ENCODE data around the gene IDUA. TPM values are rescaled to one million over a fixed set of nuclear protein-coding genes. Genes with fewer than 3 reads are reported as not detected.

IDUA gene
- total and polyA plus RNA-seq, 10 of the 15 experiments (the other 5 are each of a cell fraction or from before 2014, with no cell fraction given): 0.05 to 7.6 (median 1.4) TPM; not detected in 1

GRCh38 chr4:1040344-1041146 lies 53.7 kb downstream of the IDUA start:
- Histone ChIP-seq H3K4me2 (ENCODE audit: control insufficient read depth, insufficient read depth) (no peak overlapping the region), H3K27me3 (replicated peaks in 1 of 2; ENCODE audit: control insufficient read depth in 2 of 2, insufficient read depth in 2 of 2, low read length in 1 of 2) (no peaks in the 10 kb centered on the region), H3K4me1 (ENCODE audit: control insufficient read depth, insufficient read depth, low read length) (no peaks in the 10 kb centered on the region), H3K4me3 (no peak overlapping the region), H3K79me2 (ENCODE audit: control insufficient read depth, insufficient read depth, low read length) (no peaks in the 10 kb centered on the region), H2AFZ (ENCODE audit: control insufficient read depth, low read depth, low read length) (no peak overlapping the region), H3K27ac (ENCODE audit: control insufficient read depth, insufficient read depth) (no peak overlapping the region), H3K9me3 (replicated peaks; ENCODE audit: control insufficient read depth, insufficient read depth, low read length) (no peaks in the 10 kb centered on the region; the same call in 2 of the 3 replicates), H3K36me3 (ENCODE audit: control insufficient read depth in 2 of 2, insufficient read depth in 2 of 2, low read length in 1 of 2) (no peaks in the 10 kb centered on the region), H4K20me1 (ENCODE audit: control insufficient read depth, insufficient read depth) (no peaks in the 10 kb centered on the region), H3K9ac (ENCODE audit: control insufficient read depth, insufficient read depth, low read length) (no peak overlapping the region)
- CTCF ChIA-PET: no interaction called here
- BruUV-seq (replicated peaks): no TSS peak
- RAD21 ChIA-PET (ENCODE audit: unreplicated experiment): interaction anchor here (1.1 kb wide), 1 partner anchor 15 kb away, joined by 3 read pairs; no protein-coding TSS in a partner anchor
- ATAC-seq (no peak), DNase-seq (ENCODE audit: low read depth, low spot score) (no peak), FAIRE-seq (no peak)
- WGBS (ENCODE audit: insufficient coverage, insufficient replicate concordance, low lambda C conversion rate, missing lambda C conversion rate): 34% methylated on average over 21 of the region's 21 CpGs
- POLR2A ChIA-PET: no interaction called here
- intact Hi-C loops (cut with micrococcal nuclease; ENCODE audit: unreplicated experiment) (no loop called here), in situ Hi-C loops (cut with MboI) (no loop called here)
- TF ChIP-seq PBX3 (IDR thresholded peaks at IDR 0.05; ENCODE audit: insufficient replicate concordance, low read depth, low read length) (peak; percentile 26), RELB (IDR thresholded peaks at IDR 0.05; ENCODE audit: low read depth) (no peak), TARDBP (IDR thresholded peaks at IDR 0.05; ENCODE audit: borderline replicate concordance) (no peak), BCL3 (IDR thresholded peaks at IDR 0.05; ENCODE audit: borderline replicate concordance, insufficient read depth, low read depth, low read length, poor library complexity, severe bottlenecking) (peak; percentile 87)
- SMC1A ChIA-PET (ENCODE audit: uncharacterized antibody, unreplicated experiment): no interaction called here

Measured in GM12878 (cell line).